Stimulated activated CD8-positive, alpha-beta memory T cell treated with anti-CD3 and anti-CD28 coated beads, Interleukin-7, amount 100 ng/mL, for 24 hours (primary cell): ENCODE measurements around the gene RRAS.
"Not testable (repeated sequence)": the region's sequence is repeated elsewhere in the genome, so short reads cannot be mapped to it uniquely, and the experiment has no call there.

Experiments
- DNase-seq: peaks from one replicate; pipeline ENCODE4 v3.0.0-alpha.2; 2020; ENCODE audit warnings: low read depth

The RRAS gene

DNA sequence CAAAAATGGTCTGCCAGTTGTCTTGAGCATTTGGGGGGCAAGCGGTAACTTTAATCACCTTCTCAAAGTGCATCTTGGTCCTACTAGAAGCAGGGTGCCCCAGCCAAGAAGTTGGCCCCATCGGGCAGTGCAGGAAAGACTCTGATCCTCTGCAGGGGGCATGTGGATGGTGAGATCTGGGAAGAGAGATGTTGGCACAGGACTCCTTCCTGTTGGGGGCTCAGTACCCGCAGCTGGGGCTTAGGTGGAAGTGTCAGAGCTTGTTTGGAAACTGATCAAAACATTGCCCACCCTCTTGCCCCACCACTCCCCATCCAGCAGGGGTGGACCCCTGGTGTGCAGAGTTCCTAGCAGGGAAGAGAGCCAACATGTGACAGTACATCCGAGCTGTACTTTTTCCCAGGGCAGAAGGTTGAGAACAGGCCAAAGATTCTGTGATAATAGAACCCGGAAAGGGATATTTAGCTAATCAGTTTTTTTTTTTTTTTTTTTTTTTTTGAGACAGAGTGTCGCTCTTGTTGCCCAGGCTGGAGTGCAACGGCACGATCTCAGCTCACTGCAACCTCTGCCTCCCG lies 8.8 kb downstream of the RRAS start:
- no peak for DNase-seq

DNA sequence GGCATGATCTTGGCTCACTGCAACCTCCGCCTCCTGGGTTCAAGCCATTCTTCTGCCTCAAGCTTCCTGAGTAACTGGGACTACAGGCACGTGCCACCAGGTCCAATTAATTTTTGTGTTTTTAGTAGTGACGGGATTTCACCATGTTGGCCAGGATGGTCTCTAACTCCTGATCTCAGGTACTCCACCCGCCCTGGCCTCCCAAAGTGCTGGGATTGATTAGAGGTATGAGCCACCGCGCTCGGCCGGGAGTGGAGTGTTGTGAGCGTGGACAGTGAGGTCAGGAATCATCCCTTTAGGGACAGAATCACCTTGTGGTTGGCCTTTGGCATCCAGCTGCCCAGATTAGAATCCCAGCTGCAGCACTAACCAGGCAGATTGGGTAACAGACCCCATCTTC lies 10.3 kb downstream of the RRAS start:
- no peak for DNase-seq

DNA sequence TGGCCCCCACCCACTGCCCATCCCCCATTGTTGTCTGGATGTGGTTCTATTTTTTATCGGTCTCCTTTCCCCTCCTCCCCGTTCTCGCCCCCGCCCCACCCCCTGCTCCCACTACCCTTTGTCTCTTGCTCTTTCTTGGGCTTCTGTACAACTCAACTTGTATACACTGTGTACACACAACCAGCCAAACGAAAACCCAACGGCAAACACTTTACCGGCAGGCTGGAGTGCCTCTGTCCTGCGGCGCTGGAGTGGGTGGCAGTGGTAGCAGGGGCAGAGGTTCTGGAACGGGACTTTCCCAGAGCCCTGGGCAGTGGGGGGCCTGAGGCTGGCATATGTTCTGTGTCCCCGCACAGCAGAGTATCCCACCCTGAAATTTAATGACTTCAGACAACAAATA lies 13.7 kb downstream of the RRAS start:
- no peak for DNase-seq

DNA sequence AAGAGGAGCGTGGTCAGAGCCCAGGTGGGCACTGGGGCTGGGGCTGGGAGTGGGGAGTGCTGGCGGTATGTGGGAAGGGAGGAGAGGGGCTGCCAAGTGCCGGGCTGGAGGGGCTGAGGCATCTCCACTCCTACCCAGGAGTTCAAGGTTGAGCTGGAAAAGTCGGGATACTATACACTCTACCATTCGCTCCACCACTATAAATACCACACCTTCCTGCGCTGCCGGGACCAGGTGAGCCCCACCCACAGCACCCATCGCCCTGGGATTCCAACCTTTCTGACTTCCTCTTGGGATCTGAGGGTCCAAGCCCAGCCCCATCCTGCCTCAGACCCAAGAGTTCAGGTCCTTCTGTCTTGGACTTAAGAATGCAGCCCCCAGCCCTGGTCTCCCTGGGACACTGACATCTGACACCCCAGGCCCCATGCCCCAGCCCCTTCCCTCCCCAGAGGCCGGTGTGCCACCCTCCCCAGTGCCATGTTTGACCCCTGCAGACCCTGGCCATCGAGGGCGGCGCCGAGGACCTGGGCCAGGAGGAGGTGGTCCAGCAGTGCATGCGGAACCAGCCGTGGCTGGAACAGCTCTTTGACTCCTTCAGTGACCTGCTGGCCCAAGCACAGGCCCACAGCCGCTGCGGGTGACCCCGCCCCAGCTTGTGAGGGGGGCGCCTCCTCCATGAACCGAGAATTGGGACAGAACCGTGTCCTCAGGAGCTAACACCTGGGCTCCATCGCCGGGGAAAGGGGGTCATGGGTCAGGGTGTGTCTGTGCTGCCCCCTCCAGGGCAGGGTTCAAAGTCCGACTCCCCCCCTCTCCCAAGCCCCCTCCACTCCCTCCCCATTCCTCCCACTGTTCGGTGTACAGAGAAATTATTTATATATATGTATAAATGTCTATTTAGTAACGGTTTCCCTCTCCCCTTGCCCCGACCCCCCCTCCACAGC lies 14.7 kb downstream of the RRAS start:
- no peak for DNase-seq

DNA sequence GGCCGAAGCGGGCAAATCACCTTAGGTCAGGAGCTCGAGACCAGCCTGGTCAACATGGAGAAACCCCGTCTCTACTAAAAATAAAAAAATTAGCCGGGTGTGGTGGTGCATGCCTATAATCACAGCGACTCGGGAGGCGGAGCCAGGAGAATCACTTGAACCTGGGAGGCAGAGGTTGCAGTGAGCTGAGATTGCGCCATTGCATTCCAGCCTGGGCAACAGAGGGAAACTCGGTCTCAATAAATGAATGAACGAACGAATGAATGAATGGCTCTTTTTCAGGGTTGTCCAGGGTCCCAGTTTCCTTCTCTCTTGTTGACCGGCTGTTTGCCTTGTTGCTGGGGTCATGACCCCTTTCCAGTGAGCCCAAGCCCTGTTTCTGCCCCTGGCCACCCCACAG lies 22.1 kb downstream of the RRAS start:
- DNase-seq: not testable (repeated sequence)

DNA sequence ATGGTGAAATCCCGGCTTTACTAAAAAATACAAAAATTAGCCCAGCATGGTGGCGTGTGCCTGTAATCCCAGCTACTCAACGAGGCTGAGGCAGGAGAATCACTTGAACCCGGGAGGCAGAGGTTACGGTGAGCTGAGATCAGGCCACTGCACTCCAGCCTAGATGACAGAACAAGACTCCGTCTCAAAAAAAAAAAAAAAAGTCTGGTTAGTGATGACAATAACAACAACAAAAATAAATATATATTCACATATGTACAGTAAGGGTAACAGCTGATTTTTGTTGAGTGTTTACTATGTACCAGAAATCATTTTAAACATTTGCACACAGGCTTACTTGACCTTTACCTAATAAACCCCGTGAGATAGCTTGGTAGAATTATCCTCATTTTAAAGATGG lies 23.0 kb downstream of the RRAS start:
- DNase-seq: no peak

DNA sequence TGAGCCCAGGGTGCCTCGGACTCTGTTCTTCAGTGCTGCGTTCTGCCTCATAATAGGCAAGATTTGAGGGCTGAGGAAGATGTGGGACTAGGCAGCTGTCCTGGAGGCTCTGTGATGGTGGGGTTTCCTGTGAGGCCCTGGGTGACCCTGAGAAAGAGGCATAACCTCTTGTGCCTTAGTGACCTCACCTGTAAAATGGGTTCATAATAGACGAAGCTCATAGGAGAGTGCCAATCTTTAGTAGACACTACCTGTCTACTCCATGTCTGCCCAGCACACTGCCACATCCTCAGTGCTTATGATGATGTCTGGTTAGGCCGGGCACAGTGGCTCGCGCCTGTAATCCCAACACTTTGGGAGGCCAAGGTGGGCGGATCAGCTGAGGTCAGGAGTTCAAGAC lies 23.4 kb downstream of the RRAS start:
- DNase-seq: no peak

DNA sequence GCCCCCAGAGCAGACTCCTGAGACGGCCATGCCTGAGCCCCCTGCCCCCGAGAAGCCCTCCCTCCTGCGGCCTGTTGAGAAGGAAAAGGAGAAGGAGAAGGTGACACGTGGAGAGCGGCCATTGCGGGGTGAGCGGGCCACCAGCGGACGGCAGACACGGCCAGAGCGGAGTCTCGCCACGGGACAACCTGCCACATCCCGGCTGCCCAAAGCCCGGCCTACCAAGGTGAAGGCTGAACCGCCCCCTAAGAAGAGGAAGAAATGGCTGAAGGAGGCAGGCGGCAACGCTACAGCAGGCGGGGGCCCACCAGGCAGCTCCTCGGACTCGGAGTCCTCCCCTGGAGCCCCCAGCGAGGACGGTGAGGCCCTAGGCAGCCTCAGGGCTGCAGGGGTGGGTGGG lies 24.1 kb downstream of the RRAS start:
- DNase-seq: no peak

DNA sequence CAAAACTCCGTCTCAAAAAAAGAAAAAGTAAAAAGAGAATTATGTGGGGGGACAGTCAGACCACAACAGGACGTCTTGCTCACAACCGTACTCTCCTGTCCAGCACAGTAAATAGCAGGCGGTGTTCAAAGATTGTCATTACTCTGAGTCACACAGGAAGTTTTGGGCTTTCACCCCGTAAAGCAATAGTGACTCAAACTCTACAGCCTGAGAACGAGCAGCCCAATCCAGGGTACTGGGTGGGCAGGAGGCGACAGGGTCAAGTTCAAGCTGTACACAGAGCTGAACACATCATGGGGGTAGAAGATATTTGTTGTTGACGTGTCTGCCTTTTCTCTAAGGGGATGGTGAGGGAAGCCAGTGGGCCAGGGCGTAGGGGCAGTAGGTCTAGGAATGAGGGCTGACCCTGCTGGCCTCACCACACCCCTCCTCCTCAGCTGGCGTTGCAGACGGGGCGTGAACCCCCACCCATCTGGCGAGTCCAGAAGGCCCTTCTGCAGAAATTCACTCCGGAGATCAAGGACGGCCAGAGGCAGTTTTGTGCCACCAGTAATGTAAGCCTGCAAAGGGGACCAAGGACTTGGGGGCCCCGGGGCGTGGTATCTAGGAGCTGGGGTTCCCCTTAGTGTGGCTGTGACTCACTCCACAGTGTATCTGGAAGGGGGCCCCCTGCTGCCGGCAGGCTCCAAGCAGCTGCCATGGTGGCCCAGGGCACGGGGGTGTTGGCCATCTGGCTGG lies 25.7 kb downstream of the RRAS start:
- no peak for DNase-seq

DNA sequence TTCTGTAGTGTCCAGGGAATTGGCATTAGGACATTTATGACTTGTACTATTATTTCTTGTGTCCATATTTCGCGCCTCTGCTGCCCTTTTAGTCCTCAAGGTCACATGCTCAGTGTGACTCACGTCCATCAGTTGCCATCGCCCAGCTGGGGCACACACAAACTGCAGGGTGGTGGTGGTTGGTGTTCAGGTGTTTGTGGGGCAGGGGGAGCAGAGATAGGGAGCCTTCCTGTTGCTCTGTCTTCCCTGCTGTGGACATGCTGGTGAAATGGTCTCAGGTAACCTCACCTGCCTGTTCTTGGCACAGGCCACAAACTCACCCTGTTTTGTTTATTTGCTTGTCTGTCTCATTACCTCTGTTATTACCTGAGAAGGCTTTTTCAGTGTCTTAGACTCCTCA lies 26.6 kb downstream of the RRAS start:
- DNase-seq: no peak

DNA sequence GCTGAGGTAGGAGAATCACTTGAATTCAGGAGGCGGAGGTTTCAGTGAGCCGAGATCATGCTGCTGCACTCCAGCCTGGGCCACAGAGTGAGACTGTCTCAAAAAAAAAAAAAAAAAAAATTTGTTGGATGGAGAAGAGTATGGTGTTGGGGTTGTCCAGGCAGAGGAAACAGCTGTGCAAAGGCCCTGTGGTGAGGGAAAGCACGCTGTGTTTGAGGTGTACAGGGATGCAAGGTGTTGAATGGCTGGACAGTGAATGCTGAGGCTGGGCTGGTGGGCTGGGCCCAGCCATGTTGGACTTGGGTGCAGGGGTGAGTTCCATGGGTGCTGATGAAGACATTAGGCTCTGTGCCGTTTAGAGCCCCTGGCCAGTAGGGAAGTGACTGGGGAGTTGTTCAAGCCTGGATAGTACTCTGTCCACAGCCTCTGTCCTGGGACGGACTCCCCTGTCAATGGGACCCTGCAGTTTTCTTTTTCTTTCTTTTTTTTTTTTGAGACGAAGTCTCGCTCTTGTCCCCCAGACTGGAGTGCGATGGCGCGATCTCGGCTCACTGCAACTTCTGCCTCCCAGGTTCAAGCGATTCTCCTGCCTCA lies 30.3 kb downstream of the RRAS start:
- DNase-seq: no peak

DNA sequence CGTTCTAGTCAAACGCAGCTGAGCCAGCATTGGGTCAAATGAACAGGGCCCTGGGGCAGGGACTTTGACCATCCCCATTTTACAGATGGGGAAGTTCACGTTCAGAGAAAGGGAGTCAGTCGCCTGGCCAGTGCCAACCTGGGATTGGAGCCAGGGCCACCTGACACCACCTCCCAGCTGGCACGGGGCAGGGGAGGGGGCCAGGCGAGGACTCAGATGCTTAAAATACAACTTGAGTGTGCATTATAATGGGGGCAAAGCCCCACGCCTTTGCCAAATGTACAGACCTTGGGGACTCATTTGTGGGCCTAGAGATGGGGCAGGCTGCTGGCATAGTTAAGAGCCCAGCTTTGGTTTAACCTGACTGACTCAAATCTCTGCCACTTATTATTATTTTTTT lies 34.3 kb downstream of the RRAS start:
- no peak for DNase-seq

DNA sequence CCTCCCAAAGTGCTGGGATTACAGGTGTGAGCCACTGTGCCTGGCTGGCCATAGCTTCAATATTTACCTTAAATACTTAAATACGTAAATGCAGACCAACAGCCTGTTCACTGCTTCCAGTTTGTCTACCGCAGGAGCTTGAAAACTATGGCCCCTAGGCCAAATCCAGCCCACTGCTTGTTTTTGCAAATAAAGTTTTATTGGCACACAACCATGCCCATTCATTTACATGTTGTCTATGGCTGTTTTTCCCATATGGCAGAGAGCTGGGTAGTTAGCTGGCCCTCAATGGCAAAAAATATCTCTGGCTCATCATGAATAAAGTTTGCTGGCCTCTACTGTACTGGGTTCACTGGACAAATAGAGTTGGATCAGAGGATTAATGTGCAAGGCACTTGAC lies 37.1 kb downstream of the RRAS start:
- DNase-seq: no peak

DNA sequence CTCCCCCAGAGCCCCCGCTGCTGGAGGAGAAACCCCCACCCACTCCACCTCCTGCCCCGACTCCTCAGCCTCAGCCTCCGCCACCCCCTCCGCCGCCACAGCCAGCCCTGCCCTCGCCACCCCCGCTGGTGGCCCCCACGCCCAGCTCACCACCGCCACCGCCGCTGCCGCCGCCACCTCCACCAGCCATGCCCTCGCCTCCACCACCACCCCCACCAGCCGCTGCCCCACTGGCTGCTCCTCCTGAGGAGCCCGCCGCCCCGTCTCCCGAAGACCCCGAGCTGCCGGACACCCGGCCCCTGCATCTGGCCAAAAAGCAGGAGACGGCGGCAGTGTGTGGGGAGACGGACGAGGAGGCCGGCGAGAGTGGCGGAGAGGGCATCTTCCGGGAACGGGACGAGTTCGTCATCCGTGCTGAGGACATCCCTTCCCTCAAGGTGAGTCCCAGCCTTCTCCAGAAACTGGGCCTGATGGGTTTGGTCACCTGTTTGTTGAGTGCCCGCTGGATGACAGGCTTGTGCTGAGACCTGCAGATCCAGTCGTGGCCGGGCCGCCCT lies 38.4 kb downstream of the RRAS start:
- DNase-seq: no peak

DNA sequence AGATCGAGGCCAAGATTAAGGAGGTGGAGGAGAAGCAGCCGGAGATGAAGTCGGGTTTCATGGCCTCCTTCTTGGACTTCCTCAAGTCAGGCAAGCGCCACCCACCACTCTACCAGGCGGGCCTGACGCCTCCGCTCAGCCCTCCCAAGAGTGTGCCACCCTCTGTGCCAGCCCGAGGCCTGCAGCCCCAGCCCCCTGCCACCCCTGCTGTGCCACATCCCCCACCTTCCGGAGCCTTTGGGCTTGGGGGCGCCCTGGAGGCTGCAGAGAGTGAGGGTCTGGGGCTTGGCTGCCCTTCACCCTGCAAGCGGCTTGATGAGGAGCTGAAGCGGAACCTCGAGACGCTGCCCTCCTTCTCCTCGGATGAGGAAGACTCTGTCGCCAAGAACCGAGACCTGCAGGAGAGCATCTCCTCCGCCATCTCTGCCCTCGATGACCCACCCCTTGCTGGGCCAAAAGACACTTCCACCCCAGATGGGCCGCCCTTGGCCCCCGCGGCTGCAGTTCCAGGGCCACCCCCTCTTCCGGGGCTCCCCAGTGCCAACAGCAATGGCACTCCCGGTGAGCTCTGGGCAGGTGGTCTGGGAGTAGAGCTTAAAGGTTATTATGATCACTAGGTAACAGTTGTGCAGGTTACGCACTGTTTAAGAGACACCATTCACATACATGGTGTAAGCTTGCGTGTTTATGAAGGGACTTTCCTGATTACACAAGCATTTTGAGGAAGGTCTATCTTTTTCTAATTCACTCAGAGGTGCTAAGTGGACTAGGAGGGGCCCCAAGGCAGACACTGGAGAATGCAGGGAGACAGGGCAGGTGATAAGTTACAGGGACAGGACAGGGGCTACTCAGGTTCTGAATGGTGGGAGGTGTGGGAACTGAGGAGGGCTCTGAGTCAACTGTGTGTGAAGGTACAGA lies 40.3 kb downstream of the RRAS start:
- no peak for DNase-seq

DNA sequence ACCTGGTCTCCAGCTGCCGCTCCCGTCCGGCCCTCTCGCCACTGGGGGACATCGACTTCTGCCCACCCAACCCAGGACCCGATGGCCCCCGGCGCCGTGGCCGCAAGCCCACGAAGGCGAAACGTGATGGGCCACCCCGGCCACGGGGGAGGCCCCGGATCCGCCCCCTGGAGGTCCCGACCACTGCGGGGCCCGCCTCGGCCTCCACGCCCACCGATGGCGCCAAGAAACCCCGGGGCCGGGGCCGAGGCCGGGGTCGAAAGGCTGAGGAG lies 42.3 kb downstream of the RRAS start:
- DNase-seq: no peak

DNA sequence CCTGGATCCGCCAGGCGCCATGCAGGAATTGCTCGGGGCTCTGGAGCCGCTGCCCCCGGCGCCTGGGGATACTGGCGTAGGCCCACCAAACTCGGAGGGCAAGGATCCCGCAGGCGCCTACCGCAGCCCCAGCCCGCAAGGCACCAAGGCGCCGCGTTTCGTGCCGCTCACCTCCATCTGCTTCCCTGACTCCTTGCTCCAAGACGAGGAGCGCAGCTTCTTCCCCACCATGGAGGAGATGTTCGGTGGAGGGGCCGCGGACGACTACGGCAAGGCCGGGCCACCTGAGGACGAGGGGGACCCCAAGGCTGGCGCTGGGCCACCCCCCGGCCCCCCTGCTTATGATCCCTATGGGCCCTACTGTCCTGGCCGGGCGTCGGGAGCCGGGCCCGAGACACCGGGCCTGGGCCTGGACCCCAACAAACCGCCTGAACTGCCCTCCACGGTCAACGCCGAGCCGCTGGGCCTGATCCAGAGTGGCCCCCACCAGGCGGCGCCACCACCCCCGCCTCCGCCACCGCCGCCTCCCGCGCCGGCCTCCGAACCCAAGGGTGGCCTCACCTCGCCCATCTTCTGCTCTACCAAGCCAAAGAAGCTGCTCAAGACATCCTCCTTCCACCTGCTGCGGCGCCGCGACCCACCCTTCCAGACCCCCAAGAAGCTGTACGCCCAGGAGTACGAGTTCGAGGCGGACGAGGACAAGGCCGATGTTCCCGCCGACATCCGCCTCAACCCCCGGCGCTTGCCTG lies 42.8 kb downstream of the RRAS start:
- no peak for DNase-seq

DNA sequence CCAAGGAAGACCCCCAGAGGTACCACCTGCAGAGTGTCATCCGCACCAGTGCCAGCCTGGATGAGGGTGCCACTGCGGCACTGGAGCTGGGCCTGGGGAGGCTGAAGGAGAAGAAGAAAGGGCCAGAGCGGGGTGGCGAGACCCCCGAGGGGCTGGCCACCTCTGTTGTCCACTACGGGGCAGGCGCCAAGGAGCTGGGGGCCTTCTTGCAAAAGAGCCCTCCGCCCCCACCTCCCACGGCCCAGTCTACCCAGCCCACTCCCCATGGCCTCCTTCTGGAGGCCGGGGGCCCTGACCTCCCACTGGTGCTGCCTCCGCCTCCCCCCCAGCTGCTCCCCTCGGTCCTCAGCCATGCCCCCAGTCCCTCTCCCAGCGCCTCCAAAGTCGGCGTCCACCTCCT lies 43.5 kb downstream of the RRAS start:
- DNase-seq: no peak

DNA sequence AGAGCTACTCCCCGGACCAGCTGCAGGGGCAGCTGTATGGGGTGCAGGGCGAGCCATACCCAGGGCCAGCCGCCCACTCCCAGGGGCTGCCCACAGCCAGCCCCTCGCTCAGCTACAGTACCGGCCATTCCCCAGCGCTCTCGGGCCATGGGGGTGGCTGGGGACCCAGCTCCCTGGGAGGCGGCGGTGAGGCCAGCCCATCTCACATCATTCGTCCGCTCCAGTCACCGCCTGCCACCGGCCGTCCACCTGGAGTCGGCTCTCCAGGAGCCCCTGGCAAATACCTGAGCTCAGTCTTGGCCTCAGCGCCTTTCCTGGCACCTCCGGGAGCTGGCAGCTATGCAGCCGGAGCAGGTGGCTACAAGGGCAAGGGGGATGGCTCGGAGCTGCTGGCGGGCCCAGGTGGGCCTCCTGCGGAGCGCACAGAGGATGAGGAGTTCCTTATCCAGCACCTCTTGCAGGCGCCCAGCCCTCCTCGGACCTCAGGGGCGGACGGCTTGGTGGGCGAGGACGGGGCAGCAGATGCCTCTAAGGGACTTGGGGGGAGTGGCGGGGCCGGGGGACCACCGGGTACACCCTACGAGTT lies 44.0 kb downstream of the RRAS start:
- DNase-seq: no peak
